IMR-90 (cell line): ENCODE measurements around the gene MARCHF3.
"Not testable (repeated sequence)": the region's sequence is repeated elsewhere in the genome, so short reads cannot be mapped to it uniquely, and the experiment has no call there.

ENCODE experiments used
- BHLHE40 ChIP-seq: fragments of 150-350 bp; IDR thresholded peaks from 2 replicates; pipeline ENCODE4 v1.6.1; 2016; ENCODE audit warnings: mild to moderate bottlenecking, low read depth, low read length
- CEBPB ChIP-seq: IDR thresholded peaks from 2 replicates; pipeline ENCODE4 v1.6.1; 2012; ENCODE audit warnings: low read depth, low read length, improper control_type of control experiment
- CHD1 ChIP-seq: IDR thresholded peaks from 2 replicates; pipeline ENCODE4 v1.6.1; 2012; ENCODE audit warnings: low read depth, low read length, improper control_type of control experiment
- CTCF ChIP-seq: conservative IDR thresholded peaks from 2 replicates; pipeline ENCODE4 v1.5.1; 2012; ENCODE audit warnings: mild to moderate bottlenecking, low read depth, low read length, improper control_type of control experiment
- FOS ChIP-seq: fragments of 150-350 bp; IDR thresholded peaks from 2 replicates; pipeline ENCODE4 v1.6.1; 2016; ENCODE audit warnings: low read depth, low read length
- MAFK ChIP-seq: IDR thresholded peaks from 2 replicates; pipeline ENCODE4 v1.6.1; 2012; ENCODE audit warnings: low read depth, low read length, improper control_type of control experiment
- MAZ ChIP-seq: IDR thresholded peaks from 2 replicates; pipeline ENCODE4 v1.6.1; 2012; ENCODE audit warnings: low read depth, mild to moderate bottlenecking, low read length, improper control_type of control experiment, moderate library complexity, borderline replicate concordance
- MXI1 ChIP-seq: IDR thresholded peaks from 2 replicates; pipeline ENCODE4 v1.6.1; 2012; ENCODE audit warnings: low read depth, mild to moderate bottlenecking, low read length, moderate library complexity, borderline replicate concordance
- POLR2A ChIP-seq: IDR thresholded peaks from 2 replicates; pipeline ENCODE4 v1.6.1; 2012; ENCODE audit warnings: mild to moderate bottlenecking, low read depth, low read length
- RAD21 ChIP-seq: IDR thresholded peaks from 2 replicates; pipeline ENCODE4 v1.6.1; 2012; ENCODE audit warnings: low read length, improper control_type of control experiment
- RCOR1 ChIP-seq: IDR thresholded peaks from 2 replicates; pipeline ENCODE4 v1.6.1; 2012; ENCODE audit warnings: mild to moderate bottlenecking, low read length, improper control_type of control experiment; ENCODE audit not compliant: insufficient replicate concordance
- RFX5 ChIP-seq: IDR thresholded peaks from 2 replicates; pipeline ENCODE4 v1.8.0; 2012; ENCODE audit warnings: low read depth, mild to moderate bottlenecking, low read length, moderate library complexity
- SMC3 ChIP-seq: fragments of 150-350 bp; IDR thresholded peaks from 2 replicates; pipeline ENCODE4 v1.6.1; 2016; ENCODE audit warnings: low read depth, mild to moderate bottlenecking, antibody characterized with exemption, low read length, moderate library complexity
- TF ChIP-seq, protein P1 (sequence below): fragments of 150-350 bp; IDR thresholded peaks from 2 replicates; pipeline ENCODE4 v1.6.1; 2017; ENCODE audit warnings: mild to moderate bottlenecking, antibody characterized with exemption, low read length, low read depth

DNA sequence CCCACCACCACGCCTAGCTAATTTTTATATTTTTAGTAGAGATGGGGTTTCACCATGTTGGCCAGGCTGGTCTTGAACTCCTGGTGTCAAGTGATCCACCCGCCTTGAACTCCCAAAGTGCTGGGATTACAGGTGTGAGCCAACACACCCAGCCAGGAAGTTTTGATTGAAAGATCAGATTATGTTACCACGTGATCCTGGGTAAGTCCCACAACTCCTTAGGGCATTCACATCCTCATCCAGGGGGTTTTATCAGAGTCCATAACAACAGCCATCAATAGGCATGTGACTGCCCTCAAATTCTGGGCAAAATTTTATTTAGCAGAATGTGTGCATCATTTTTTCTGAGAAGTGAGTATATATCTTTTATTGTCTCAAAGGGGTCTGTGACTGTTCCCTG lies 25.1 kb downstream of the MARCHF3 start:
- TF ChIP-seq CTCF, RFX5, CHD1, MXI1, RAD21, MAZ, POLR2A, RCOR1, CEBPB, MAFK, BHLHE40, FOS, SMC3: not testable (repeated sequence)
- TF ChIP-seq, protein P1, sequence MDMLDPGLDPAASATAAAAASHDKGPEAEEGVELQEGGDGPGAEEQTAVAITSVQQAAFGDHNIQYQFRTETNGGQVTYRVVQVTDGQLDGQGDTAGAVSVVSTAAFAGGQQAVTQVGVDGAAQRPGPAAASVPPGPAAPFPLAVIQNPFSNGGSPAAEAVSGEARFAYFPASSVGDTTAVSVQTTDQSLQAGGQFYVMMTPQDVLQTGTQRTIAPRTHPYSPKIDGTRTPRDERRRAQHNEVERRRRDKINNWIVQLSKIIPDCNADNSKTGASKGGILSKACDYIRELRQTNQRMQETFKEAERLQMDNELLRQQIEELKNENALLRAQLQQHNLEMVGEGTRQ = not testable (repeated sequence)
